Measurements from ENCODE around the gene MAEL.
A peak's percentile ranks its signal among the peaks of the same experiment; 100 is the strongest.
"Not testable (repeated sequence)": the region's sequence is repeated elsewhere in the genome, so short reads cannot be mapped to it uniquely, and the experiment has no call there.

Gene MAEL

GRCh38 chr1:166980383-166980782, 8.7 kb upstream of the MAEL start:
- DNase-seq: no peak

GRCh38 chr1:166980818-166981217, 8.3 kb upstream of the MAEL start:
- DNase-seq: no peak

- DNase-seq: no peak
These were observed 7.5 kb upstream of the MAEL start for GRCh38 chr1:166981589-166981988.

GRCh38 chr1:166999075-166999474, 10.0 kb downstream of the MAEL start:
- no peak for DNase-seq

- no peak for DNase-seq
These were observed 10.5 kb downstream of the MAEL start for GRCh38 chr1:166999500-167000055.

GRCh38 chr1:167000546-167000945, 11.5 kb downstream of the MAEL start:
- no peak for DNase-seq

- DNase-seq: no peak
These were observed 13.3 kb downstream of the MAEL start for GRCh38 chr1:167002354-167002753.

- DNase-seq: no peak
These were observed 14.6 kb downstream of the MAEL start for GRCh38 chr1:167003711-167004110.

GRCh38 chr1:167011560-167012191, 22.6 kb downstream of the MAEL start:
- DNase-seq: no peak

GRCh38 chr1:167012570-167012969, 23.5 kb downstream of the MAEL start:
- no peak for DNase-seq

- DNase-seq: no peak
These were observed 24.2 kb downstream of the MAEL start for GRCh38 chr1:167013108-167013929.

- DNase-seq: no peak
These were observed 27.1 kb downstream of the MAEL start for GRCh38 chr1:167016100-167016750.

- DNase-seq: no peak
These were observed 33.3 kb downstream of the MAEL start for GRCh38 chr1:167022384-167022783.

- DNase-seq: not testable (repeated sequence)
These were observed 40.5 kb downstream of the MAEL start for GRCh38 chr1:167029553-167029952.

- no peak for DNase-seq
These were observed 44.6 kb downstream of the MAEL start for GRCh38 chr1:167033646-167034045.

GRCh38 chr1:167043752-167044488, 54.8 kb downstream of the MAEL start:
- DNase-seq: peak; percentile 68

GRCh38 chr1:167051907-167052306, 62.8 kb downstream of the MAEL start:
- no peak for DNase-seq

- DNase-seq: no peak
These were observed 63.3 kb downstream of the MAEL start for GRCh38 chr1:167052389-167052788.

GRCh38 chr1:167054531-167054930, 65.5 kb downstream of the MAEL start:
- no peak for DNase-seq

- DNase-seq: no peak
These were observed 66.0 kb downstream of the MAEL start for GRCh38 chr1:167054946-167055630.

GRCh38 chr1:167056529-167057231, 67.6 kb downstream of the MAEL start:
- DNase-seq: no peak

GRCh38 chr1:167057241-167057688, 68.2 kb downstream of the MAEL start:
- peak; percentile 39 for DNase-seq
